Activated T-helper 1 cell treated with anti-CD3 and anti-CD28 coated beads, Interleukin-12 subunit alpha, Interleukin-12 subunit beta, Interleukin-2, Interleukin-4 antibody, amounts not matched to agents 30 ng/mL and 10 ng/mL and 1 ng/mL, durations not matched to agents 14 hours and 24 hours and 36 hours (primary cell): ENCODE data around the gene TBC1D5. TPM values are rescaled to one million over a fixed set of nuclear protein-coding genes. Genes with fewer than 3 reads are reported as not detected.

Source experiments
- DNase-seq: peaks from one replicate; pipeline ENCODE4 v3.0.0; 2021; ENCODE audit warnings: low spot score
- H3K27ac Mint-ChIP-seq: one replicate; pipeline ENCODE4 v1.8.0; 2021; ENCODE audit warnings: mild to moderate bottlenecking, mixed read lengths
- H3K27me3 Mint-ChIP-seq: one replicate; pipeline ENCODE4 v1.8.0; 2022; ENCODE audit warnings: mild to moderate bottlenecking, moderate library complexity, mixed read lengths; ENCODE audit not compliant: insufficient read depth
- H3K36me3 Mint-ChIP-seq: one replicate; pipeline ENCODE4 v1.8.0; 2021; ENCODE audit warnings: low read depth, mixed read lengths
- H3K4me1 Mint-ChIP-seq: one replicate; pipeline ENCODE4 v1.8.0; 2021; ENCODE audit warnings: low read depth, mixed read lengths
- H3K4me3 Mint-ChIP-seq: one replicate; pipeline ENCODE4 v1.8.0; 2021; ENCODE audit warnings: mild to moderate bottlenecking, moderate library complexity, mixed read lengths
- H3K9me3 Mint-ChIP-seq: one replicate; pipeline ENCODE4 v1.8.0; 2021; ENCODE audit warnings: mixed read lengths
- intact Hi-C: fragments of 100-400 bp; cut with micrococcal nuclease; formaldehyde crosslinking; loops from one replicate; pipeline ENCODE4 v1.15.1; 2024
- total RNA-seq: library from RNA; stranded (reverse); gene quantifications from 2 replicates; pipeline ENCODE4 v1.2.3, GENCODE V29; 2022

Gene TBC1D5
- total RNA-seq, 1 donor from 2014 or later = 31.4 TPM

GRCh38 chr3:17557749-17558463 lies 184.5 kb downstream of the TBC1D5 start:
- H3K4me1 Mint-ChIP-seq = no peaks in the 10 kb centered on the region
- H3K4me3 Mint-ChIP-seq = no peak overlapping the region
- intact Hi-C loops = loop anchor here (10.0 kb wide), 1 partner anchor 117 kb away; no protein-coding TSS in a partner anchor
- no peaks in the 10 kb centered on the region for H3K27me3 Mint-ChIP-seq
- no peak for DNase-seq
- H3K9me3 Mint-ChIP-seq = no peaks in the 10 kb centered on the region
- no peak overlapping the region for H3K27ac Mint-ChIP-seq
- no peaks in the 10 kb centered on the region for H3K36me3 Mint-ChIP-seq

GRCh38 chr3:17555525-17555924 lies 186.9 kb downstream of the TBC1D5 start:
- intact Hi-C loops = loop anchor here (10.0 kb wide), 1 partner anchor 119 kb away; no protein-coding TSS in a partner anchor
- Mint-ChIP-seq H3K9me3 (no peaks in the 10 kb centered on the region), H3K36me3 (no peaks in the 10 kb centered on the region), H3K27me3 (no peaks in the 10 kb centered on the region), H3K4me1 (no peaks in the 10 kb centered on the region), H3K4me3 (no peak overlapping the region), H3K27ac (no peak overlapping the region)
- no peak for DNase-seq

DNA sequence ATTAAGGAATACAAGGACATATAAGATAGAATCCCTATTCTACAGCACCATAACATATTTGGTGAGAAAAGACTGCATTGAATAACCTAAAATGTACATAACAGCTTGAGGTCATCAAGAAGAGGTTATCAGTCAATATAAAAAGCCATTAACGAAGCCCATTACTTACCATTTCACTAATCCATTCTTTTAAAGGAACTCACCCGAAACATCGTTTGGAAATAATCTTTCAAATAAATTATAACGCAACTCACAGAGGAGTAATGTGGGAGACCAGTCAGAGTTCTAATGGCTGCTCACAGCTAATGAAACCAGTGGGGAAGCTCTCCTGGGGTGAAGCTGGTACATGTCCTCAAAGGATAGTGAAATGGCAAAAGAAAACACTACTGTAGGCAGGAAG lies 188.4 kb downstream of the TBC1D5 start:
- H3K27me3 Mint-ChIP-seq = no peaks in the 10 kb centered on the region
- H3K4me1 Mint-ChIP-seq = no peaks in the 10 kb centered on the region
- DNase-seq = no peak
- no peak overlapping the region for H3K27ac Mint-ChIP-seq
- no peaks in the 10 kb centered on the region for H3K9me3 Mint-ChIP-seq
- no peak overlapping the region for H3K4me3 Mint-ChIP-seq
- intact Hi-C loops = loop anchor here (10.0 kb wide), 1 partner anchor 121 kb away; no protein-coding TSS in a partner anchor
- H3K36me3 Mint-ChIP-seq = no peaks in the 10 kb centered on the region

- H3K9me3 Mint-ChIP-seq = no peaks in the 10 kb centered on the region
- no peaks in the 10 kb centered on the region for H3K4me1 Mint-ChIP-seq
- intact Hi-C loops = loop anchor here (10.0 kb wide), 1 partner anchor 122 kb away; no protein-coding TSS in a partner anchor
- DNase-seq = no peak
- H3K27ac Mint-ChIP-seq = no peak overlapping the region
- H3K27me3 Mint-ChIP-seq = no peaks in the 10 kb centered on the region
- H3K4me3 Mint-ChIP-seq = no peak overlapping the region
- no peaks in the 10 kb centered on the region for H3K36me3 Mint-ChIP-seq
Measured at GRCh38 chr3:17553080-17553479, 189.4 kb downstream of the TBC1D5 start.

GRCh38 chr3:17552351-17552750 lies 190.1 kb downstream of the TBC1D5 start:
- no peak overlapping the region for H3K4me3 Mint-ChIP-seq

GRCh38 chr3:17551895-17552294 lies 190.5 kb downstream of the TBC1D5 start:
- DNase-seq = no peak
- H3K27ac Mint-ChIP-seq = no peak overlapping the region
- no peaks in the 10 kb centered on the region for H3K9me3 Mint-ChIP-seq
- no peak overlapping the region for H3K4me3 Mint-ChIP-seq
- no peaks in the 10 kb centered on the region for H3K27me3 Mint-ChIP-seq
- no peaks in the 10 kb centered on the region for H3K36me3 Mint-ChIP-seq
- intact Hi-C loops = loop anchor here (10.0 kb wide), 1 partner anchor 123 kb away; no protein-coding TSS in a partner anchor
- no peaks in the 10 kb centered on the region for H3K4me1 Mint-ChIP-seq

More at GRCh38 chr3:17552351-17552750, 190.1 kb downstream of the TBC1D5 start:
- intact Hi-C loops = loop anchor here (10.0 kb wide), 1 partner anchor 122 kb away; no protein-coding TSS in a partner anchor
- no peaks in the 10 kb centered on the region for H3K4me1 Mint-ChIP-seq
- H3K9me3 Mint-ChIP-seq = no peaks in the 10 kb centered on the region
- H3K27ac Mint-ChIP-seq = no peak overlapping the region
- H3K27me3 Mint-ChIP-seq = no peaks in the 10 kb centered on the region
- H3K36me3 Mint-ChIP-seq = no peaks in the 10 kb centered on the region
- no peak for DNase-seq

GRCh38 chr3:17551333-17551732 lies 191.1 kb downstream of the TBC1D5 start:
- no peak for DNase-seq
- intact Hi-C loops = loop anchor here (10.0 kb wide), 1 partner anchor 123 kb away; no protein-coding TSS in a partner anchor
- H3K4me1 Mint-ChIP-seq = no peaks in the 10 kb centered on the region

GRCh38 chr3:17550624-17551023 lies 191.8 kb downstream of the TBC1D5 start:
- H3K4me3 Mint-ChIP-seq = no peak overlapping the region

More at GRCh38 chr3:17551333-17551732, 191.1 kb downstream of the TBC1D5 start:
- Mint-ChIP-seq H3K4me3 (no peak overlapping the region), H3K36me3 (no peaks in the 10 kb centered on the region), H3K9me3 (no peaks in the 10 kb centered on the region), H3K27me3 (no peaks in the 10 kb centered on the region), H3K27ac (no peak overlapping the region)

DNA sequence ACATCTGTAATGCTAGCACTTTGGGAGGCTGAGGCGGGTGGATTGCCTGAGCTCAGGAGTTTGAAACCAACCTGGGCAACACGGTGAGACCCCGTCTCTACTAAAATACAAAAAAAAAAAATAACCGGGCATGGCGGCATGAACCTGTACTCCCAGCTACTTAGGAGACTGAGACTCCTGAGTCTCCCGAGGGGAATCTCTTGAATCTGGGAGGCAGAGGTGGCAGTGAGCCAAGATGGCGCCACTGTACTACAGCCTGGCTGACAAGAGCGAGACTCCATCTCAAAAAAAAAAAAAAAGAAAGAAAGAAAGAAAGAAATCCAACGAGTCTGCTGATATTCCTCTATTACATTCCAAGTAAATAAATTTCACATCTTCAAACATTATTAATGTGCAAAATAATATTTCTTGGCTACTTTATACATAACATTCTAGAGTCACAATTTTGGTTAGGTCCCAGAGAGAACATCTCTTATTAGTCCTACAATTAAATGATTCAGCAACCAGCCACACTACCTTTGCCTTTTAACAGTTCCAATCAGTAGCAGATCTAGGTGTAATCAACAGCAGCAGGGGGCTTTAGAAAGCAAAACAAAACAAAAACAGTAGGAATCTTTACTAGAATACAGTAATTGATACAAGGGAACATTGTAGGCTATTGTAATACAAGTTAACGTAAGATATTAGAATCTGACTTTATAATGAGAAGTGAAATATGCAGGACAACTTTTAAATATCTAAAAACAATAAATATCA lies 195.8 kb downstream of the TBC1D5 start:
- intact Hi-C loops = no loop called here
- Mint-ChIP-seq H3K36me3 (peaks cover 2% of the 10 kb centered on the region), H3K4me3 (no peak overlapping the region), H3K9me3 (no peaks in the 10 kb centered on the region), H3K4me1 (no peaks in the 10 kb centered on the region), H3K27ac (no peak overlapping the region), H3K27me3 (no peaks in the 10 kb centered on the region)
- no peak for DNase-seq

More at GRCh38 chr3:17550624-17551023, 191.8 kb downstream of the TBC1D5 start:
- no peaks in the 10 kb centered on the region for H3K9me3 Mint-ChIP-seq
- intact Hi-C loops = loop anchor here (10.0 kb wide), 1 partner anchor 124 kb away; no protein-coding TSS in a partner anchor
- DNase-seq = no peak
- no peaks in the 10 kb centered on the region for H3K4me1 Mint-ChIP-seq
- no peaks in the 10 kb centered on the region for H3K36me3 Mint-ChIP-seq
- no peak overlapping the region for H3K27ac Mint-ChIP-seq
- H3K27me3 Mint-ChIP-seq = no peaks in the 10 kb centered on the region

DNA sequence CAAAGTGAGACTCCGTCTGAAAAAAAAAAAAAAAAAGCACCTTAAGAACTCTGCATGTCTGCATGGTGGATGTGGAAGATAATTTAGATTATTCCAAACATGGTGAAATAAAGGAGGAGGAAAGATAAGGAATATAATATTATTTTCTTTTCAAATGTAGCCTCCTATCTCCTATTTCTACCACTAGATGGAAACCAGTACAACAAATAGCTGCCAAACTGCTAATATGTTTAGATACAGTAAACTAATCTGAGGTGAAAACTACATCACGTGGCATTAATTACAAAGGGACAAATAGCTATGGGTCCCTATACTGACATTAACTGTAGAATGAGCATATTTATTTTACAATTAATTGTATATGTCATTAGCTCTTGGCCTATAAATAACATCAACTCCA lies 197.8 kb downstream of the TBC1D5 start:
- Mint-ChIP-seq H3K27me3 (no peaks in the 10 kb centered on the region), H3K27ac (no peak overlapping the region), H3K9me3 (no peaks in the 10 kb centered on the region), H3K4me3 (no peak overlapping the region), H3K4me1 (no peaks in the 10 kb centered on the region), H3K36me3 (peaks cover 2% of the 10 kb centered on the region)
- no peak for DNase-seq
- intact Hi-C loops = no loop called here

GRCh38 chr3:17542591-17542990 lies 199.8 kb downstream of the TBC1D5 start:
- Mint-ChIP-seq H3K36me3 (peaks cover 2% of the 10 kb centered on the region), H3K4me1 (no peaks in the 10 kb centered on the region), H3K27me3 (no peaks in the 10 kb centered on the region), H3K27ac (no peak overlapping the region), H3K9me3 (no peaks in the 10 kb centered on the region), H3K4me3 (no peak overlapping the region)
- no peak for DNase-seq
- intact Hi-C loops = no loop called here

GRCh38 chr3:17539436-17539835 lies 203.0 kb downstream of the TBC1D5 start:
- Mint-ChIP-seq H3K27me3 (no peaks in the 10 kb centered on the region), H3K4me1 (no peaks in the 10 kb centered on the region), H3K27ac (no peak overlapping the region), H3K4me3 (no peak overlapping the region), H3K9me3 (no peaks in the 10 kb centered on the region), H3K36me3 (peaks cover 2% of the 10 kb centered on the region)
- DNase-seq = no peak
- intact Hi-C loops = no loop called here

DNA sequence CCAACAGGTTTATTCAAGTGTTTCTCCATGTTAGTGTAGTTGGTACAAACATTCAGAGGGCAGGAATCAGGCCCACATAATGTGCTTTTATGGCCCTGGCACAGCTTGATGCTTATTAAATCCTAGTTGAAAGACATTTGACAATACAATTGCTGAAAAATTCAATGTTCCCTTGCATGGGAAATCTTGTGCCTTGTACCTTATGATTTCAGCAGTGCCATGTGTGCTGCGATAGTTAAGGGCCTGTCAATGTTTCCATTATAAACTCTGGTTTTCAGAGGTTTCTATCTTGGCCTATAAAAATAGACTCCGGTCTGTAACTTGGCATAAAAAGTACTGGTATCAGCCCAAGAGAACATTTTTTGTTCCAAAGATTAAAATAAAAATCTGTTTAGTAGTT lies 207.2 kb downstream of the TBC1D5 start:
- Mint-ChIP-seq H3K27me3 (no peaks in the 10 kb centered on the region), H3K4me1 (no peaks in the 10 kb centered on the region), H3K36me3 (no peaks in the 10 kb centered on the region), H3K4me3 (no peak overlapping the region), H3K27ac (no peak overlapping the region), H3K9me3 (no peaks in the 10 kb centered on the region)
- DNase-seq = no peak
- intact Hi-C loops = no loop called here
